ENCODE measurements around the gene OSGIN1.
A peak's percentile ranks its signal among the peaks of the same experiment; 100 is the strongest.
"Not testable (repeated sequence)": the region's sequence is repeated elsewhere in the genome, so short reads cannot be mapped to it uniquely, and the experiment has no call there.

Gene OSGIN1

DNA sequence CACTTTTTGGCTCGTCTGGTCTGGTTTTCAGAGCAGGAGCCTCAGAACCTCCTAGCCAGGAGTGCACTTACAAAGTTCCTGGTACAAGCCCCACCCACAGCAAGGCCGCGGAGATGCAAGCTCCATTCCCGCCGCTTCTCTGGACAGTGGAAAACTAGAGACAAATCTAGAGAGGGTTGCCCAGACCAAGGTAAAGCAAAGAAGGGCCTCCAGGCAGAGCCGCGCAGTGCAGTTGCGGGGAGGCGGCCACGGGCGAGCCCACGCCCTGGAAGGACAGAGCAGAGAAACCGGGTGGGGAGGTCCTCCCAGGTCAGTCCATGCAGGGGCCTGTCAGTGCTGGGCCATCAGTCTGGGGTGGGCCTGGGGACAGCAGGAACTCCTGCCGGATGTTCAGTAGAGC lies 11.0 kb upstream of the OSGIN1 start:
- no peak for DNase-seq

DNA sequence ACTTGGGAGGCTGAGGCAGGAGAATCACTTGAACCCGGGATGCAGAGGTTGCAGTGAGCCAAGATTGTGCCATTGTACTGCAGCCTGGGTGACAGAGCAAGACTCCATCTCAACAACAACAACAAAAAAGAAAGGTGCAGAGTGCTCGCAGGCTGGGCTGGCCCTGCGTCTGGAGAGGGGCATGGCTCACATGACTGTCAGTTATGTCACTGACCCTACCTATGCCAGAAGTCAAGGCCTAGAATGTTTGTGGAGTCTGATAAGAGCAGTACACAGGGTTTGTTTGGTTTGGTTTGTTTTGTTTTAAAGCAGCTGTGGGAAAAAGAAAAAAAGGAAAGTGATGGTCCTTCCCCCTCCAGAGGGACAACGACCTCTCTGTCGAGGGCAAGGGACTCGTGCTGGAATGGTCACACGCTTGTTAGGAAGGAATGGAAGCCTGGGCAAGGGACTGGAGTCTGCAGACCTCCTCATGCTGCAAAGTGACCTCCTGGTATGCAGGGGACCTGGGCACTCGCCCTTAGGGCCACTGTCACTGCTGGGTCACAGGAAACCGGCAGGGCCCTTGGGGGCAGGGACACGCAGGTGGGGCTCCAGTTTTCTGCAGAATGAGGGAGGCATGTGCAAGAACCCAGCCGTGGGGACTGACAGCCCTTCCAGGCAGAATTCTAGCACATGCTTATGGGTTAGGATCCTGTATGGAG lies 10.1 kb upstream of the OSGIN1 start:
- no peak for DNase-seq

DNA sequence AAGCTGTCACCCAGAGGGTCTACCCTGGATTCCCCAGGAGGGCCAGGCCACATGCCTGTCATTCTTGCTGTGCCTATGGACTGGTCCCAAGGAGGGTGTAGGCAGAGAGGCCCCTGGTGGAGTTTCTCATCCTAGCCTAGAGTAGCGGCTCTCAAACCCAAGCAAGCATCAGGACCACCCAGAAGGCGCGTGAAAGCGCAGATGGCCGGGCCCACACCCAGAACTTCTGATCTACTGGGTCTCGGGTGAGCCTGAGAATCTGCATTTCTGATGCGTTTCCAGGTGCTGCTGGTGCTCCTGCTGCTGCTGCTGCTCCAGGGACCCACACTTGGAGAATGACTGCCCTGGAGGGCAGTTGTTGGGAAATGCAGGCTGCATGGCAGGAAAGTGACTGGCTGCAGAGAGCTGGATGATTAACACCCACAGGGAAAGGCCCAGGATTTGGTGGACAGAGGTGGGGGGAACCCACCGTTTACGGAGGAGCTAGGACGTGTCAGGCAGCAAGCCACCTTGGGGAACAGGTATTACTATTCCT lies 9.5 kb upstream of the OSGIN1 start:
- no peak for DNase-seq

DNA sequence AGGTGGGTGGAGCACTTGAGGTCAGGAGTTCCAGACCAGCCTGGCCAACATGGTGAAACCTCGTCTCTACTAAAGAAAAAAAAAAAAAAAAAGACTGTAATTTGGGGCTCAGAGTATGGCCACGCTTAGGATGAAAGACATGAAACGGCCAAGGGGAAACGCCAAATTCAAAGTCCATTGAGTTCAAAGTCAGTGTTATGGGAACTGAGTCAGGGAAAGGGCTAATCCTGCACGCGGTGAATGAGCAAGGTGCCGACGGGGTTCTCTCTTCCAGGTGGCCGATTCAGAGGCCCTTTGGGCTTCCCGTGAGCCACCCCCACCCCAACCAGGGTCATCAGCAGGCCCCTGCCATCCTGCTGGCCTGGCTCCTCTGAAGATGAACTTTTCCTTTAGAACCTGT lies 7.5 kb upstream of the OSGIN1 start:
- DNase-seq, result no peak

DNA sequence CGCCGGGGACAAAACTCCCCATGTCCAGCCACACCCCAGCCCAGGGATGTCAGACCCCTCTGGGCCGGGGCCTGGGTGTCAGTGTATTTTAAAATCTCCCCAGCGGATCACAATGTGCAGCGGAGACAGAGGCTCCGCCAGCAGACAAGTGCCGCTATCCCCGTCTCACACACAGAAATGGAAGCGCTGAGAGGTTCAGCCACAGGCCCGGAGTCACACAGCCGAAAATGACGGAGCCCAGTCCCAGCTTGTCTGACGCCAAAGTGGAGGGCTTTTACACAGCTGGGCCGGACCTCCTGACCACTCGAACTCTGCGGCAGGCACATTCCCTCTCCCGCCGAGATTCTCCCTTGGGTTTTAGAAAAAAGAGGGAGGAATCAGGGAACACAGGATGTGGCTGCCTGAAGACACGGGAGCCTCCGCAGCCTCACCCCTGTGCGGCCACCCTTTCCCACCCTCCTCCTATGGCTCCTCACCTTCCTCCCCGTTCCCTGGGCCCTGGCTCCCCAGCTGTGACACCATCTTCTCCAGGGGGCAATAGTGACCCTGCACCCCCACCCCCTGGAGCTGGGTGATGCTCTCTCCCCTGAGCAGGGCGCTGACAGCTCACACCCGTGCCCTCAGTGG lies 6.8 kb upstream of the OSGIN1 start:
- no peak for DNase-seq

DNA sequence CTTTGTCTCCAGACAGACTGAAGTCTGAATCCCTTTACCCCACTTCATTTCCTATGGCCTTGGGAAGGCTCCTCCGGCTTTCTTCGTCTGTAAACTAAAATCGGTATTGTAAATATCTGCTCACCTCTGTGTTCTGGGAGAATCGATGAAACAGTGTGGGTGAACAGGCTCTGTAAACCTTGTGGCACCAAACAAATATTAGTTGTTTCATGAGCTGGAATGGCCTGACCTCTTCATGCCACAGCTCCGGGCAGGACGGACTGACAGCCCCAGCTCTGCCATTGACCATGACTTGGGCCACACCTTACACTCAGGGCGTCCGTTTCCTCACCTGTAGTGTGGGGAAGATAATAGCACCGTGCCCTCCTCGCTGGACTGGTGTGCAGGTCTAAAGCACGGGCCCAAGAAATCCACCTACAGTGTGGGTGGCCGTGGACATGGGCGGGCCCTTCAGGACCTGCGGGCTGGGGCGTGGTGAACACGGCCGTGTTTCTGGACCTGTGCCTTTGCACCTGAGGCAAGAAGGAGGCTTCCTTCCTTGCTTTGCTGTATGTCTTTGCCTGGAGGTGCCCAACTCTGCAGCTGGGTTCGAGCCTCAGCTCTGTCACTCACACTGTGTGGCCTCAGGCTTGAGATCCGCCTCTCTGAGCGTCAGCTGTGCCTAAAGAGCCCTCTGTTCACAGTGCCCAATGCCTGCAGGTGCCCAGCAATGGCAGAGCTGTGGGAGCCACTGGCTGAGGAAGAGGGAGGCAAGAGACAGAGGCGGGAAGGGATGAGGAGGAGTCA lies 6.1 kb upstream of the OSGIN1 start:
- DNase-seq, result no peak

DNA sequence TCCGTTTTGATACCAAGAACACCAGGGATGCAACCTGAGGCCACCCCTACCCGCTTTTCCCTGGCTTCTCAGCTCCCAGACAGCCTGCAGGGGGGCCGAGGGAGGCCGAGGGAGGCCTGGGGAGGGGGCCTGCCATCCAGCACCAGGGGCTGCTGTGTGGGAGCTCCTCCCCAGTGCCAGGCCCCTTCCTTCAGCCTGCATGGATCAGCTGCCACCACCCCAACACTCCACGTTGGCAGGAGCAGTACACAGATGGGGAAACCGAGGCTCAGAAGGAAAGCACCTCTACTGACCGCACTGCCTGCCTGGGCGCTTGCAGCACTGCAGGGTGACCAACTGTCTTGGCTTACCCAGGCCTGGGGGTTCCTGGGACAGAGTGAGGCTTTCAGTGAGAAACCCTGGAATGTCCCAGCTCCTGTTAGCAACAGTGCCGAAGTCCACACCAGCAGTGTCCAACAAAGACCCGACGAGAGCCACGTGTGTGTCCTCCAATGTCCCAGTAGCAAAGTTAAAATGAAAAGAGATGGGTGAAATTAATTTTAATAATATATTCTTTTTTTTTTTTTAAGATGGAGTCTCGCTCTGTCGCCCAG lies 5.3 kb upstream of the OSGIN1 start:
- no peak for DNase-seq

DNA sequence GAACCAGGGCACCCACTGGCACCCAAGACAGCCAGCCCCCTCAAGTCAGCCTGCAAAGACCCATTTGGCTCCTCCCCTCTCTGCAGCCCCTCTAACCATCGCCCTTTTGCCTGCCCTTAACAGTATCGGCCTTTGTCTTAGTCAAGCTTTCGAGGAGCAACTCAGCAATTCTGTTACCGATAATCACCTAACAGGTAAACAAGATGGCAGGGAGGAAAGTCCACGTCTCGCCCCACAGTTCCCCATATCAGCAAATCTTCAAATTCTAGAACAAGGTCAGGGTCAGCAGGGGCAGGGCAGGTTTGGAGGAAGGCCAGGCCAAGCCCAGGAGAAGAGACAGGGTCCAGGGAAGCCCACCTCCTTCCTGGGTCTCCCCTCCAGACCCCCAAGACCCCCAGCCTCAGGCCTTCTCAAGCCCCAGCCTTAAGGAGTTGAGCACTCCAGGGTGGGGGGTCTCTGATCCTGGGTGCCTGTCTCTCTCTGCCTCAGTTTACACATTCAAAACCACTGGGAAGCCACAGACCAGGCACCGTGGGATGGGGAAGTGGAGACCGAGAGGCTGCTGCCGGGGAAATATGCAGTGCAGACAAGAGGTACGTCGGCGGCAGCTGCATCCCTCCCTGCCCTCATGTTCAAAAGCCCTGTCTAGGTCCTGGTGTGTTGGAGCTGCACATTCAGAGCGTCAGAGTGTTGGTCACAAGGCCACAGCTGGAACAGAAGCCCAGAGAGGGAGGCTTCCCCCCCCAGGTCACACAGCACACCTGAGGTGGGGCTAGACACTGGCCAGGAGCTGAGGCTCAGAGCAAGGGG lies 3.9 kb upstream of the OSGIN1 start:
- DNase-seq, result no peak

DNA sequence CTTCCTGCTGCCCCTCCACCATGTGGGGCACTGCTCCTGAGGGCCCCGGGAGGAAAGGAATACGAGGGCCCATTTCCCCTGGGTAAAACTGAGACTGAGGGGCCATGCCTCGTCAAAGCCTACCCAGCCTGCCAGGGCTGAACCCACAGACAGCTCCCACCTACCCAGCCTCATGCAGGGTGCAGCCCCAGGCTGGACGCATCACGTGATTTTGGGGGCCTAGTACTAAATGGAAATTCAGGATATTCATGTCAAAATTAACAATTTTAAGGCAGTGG lies 3.4 kb upstream of the OSGIN1 start:
- no peak for DNase-seq

DNA sequence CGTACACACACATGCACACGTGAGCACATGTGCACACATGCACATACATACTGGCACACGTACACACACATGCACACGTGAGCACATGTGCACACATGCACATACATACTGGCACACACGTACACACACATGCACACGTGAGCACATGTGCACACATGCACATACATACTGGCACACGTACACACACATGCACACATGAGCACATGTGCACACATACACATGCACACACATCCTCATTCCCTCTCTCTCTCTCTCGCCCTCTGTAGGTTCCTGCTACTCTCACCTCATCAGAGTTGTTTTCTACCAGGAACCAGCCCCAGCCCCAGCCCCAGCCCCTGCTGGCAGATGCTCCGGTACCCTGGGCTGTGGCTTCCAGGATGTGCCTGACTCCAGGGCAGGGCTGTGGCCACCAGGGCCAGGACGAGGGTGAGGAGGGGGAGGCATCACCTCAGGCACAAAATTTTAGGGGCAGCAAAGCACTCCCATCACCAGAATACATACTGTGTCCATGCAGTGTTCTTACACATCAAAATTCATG lies 2.1 kb upstream of the OSGIN1 start:
- DNase-seq, result not testable (repeated sequence)

DNA sequence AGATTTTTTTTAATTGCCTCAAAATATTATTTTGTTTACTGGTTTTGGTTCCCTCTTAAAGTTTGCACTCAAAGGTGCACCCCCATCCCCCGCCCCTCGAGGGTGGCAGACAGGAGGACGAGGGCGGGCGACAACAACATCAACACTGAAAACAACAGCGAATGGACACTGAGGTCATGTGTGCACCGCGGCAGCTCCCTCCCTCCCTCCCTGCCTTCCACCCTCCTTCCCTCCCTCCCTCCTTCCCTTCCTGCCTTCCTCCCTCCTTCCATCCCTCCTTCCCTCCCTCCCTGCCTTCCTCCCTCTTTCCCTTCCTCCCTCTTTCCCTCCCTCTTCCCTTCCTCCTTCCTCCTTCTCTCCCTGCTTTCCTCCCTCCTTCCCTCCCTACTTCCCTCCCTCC lies 1.5 kb upstream of the OSGIN1 start:
- DNase-seq, result no peak

DNA sequence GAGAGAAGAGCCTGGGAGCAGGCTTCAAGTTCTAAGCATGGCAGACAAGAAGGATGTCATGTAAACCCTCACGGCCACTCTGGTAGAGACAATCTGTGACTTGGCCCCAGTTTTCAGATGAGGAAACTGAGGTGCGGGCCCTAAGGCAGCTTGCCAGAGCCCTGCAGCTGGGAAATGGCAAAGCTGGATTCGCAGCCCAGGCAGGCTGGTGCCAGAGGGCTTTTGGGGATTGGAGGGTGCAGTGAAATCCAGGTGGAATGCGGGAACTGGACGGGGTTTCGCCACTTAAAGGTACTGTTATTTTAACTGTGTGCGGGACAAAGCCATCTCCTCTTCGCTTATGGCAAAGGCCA lies 477 bp upstream of the OSGIN1 start:
- DNase-seq, result no peak

DNA sequence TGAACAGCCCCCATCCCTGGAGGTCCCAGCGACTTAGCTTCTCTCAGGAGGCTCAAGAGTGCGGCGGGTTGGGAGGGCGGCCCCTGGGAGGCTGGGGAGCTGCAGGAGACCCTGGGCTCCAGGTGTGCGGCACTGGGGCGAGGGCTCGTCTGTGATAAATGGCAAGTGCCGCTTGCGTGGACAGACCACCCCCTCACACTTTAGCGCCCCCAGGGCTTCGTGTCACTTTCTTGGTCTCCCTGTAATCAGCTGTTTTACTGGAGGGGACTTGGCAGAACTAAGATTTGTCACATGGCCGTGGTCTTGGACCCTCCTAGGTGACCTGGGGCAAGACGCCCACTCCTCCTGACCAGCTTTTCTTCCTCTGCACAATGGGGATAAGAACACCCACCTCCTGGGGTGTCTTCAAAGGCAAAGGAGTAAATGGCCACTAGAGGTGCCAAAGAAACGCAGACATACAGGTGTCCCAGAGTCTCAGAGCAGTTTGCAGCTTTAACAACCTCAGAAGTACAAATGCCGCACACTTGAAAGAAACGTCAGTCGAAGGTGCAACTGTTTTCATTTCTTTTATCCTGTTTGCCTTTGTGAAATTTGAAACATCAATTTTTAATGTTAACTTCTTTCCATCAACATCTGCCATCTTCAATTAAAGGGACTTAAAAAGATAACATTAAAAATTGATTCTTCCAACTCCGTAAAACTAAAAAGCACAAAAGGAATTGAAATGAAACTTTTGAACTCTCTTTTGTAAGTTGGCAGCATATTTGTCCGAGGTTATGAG lies 946 bp downstream of the OSGIN1 start:
- DNase-seq, result peak in 1 of 2 experiments; percentile 71

DNA sequence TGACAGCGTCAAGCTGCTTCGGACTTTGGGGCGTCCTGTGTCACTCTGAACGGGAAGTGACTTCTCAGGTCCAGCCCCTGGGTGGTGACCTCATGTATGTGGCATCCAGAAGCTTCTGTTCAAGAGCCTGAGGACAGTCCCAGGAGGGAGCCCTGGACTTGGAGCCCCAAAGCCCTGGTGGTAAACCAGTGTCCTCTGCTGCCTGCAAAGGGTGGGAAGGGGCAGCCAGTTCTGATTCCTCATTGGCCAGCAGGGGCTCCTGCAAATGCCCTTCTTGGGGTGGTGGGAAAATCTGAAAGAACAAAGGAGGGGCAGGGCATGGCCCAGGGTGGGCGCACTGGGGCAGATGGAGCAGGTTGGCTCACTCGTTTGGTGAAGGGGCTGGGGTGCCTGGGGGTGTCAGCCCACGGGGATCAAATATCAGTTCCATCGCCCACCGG lies 1.6 kb downstream of the OSGIN1 start:
- DNase-seq, result peak; percentile 47 to 64

DNA sequence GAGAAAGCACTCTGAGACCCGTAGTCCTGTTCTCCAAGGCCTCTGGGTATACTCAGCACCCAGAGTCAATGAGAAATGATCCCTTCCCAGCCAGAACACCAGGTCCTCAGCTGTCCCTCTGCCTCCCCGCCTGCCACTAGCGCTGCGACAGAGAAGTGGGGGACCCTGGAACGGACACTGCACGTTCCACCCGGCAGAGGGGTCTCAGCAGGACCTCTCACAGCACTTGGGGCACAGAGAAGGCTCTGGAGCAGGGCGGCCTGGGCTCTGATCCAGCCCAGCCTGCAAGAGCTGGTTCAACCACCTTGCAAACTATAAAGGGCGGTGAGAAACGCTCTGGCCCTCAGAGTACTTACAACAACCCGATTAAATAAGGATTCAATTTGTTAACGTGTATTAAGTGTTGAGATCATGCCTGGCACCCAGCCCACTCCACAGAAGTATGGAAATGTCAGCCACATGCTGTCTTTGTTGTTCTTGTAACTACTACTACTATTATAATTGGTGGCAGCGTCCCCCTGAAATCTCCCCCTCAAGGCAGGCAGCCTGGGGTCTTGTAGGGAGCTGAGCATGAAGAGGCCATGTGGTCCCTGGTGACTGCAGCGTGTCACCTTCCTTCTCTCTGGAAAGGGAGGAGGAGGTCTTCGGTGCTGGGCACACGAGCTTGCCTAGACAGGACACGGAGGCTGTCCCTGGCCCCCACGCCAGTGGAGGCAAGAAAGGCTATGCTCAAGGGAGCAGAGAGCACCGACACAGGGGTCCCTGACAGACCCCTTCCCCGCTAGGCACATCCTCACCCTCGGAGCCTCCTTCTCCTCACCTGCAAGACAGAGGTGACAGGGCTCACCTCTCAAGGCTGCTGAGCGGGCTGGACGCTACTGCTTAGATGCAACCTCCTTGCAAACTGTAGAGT lies 2.4 kb downstream of the OSGIN1 start:
- no peak for DNase-seq

DNA sequence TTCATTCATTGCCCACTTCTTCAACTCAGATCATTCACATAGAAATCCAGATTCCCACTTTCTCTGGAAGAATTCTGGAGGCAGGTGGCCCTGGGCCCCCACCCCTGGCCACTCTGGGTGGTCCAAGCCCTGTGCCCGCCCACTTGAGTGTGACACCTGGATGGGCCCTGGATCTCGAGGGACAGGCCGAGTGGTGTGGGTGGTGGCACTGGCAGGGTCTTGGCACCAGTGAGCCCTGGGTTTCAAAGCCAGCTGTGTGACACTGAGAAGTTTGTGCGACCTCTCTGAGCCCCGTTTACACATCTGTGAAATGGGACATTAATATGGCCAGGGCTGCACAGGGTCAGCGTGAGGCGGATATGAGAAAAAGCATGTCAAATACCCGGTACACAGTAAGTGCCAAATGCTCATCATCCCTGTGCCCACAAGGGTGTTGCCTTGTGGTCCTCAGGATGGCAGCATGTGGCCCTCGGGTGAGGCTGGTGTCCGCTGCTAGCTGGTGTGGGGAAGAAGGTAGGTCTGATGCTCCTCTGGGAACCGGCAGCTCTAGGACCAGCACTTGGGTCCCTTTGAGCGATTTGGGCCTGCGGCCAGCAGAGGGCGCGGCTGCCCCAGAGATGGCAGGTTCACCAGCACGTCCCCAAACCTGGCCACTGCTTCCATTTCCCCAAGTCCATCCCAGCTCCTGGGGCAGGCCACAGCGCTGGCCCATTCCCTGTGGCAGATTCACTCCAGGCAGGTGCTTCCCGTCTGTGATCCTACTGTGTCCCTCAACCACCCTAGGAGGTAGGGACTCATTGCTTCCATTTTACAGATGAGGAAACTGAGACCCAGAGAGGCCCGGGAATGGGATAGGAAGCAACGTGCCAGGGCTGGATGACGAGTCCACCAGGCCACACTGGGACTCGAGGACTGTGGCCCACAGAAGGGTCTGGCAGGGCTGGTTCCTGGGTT lies 3.6 kb downstream of the OSGIN1 start:
- DNase-seq, result peak; percentile 12 to 69

DNA sequence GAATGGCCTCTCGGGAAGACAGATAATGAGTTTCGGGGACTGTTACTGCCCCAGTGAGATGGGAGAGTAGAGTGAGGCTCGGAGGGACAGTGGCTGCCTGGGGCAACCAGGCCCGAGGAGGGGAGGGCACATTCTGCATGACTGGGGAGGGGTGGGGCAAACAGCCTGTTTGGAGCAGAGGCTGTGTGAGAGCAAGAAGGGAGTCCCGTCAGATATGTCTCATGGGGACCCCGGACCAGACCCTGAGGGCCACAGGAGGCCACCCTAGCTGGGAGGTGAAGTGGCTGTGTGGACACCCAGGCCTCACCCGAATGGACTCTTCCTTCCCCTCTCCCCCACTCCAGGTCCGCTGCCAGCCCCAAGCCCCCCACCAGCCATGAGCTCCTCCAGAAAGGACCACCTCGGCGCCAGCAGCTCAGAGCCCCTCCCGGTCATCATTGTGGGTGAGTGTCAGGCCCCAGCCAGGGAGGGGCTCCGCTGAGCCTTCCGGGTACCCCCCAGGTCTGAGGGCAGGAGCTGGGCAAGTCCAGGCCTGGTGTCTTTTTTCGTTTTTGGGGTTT lies 4.3 kb downstream of the OSGIN1 start:
- DNase-seq, result no peak

DNA sequence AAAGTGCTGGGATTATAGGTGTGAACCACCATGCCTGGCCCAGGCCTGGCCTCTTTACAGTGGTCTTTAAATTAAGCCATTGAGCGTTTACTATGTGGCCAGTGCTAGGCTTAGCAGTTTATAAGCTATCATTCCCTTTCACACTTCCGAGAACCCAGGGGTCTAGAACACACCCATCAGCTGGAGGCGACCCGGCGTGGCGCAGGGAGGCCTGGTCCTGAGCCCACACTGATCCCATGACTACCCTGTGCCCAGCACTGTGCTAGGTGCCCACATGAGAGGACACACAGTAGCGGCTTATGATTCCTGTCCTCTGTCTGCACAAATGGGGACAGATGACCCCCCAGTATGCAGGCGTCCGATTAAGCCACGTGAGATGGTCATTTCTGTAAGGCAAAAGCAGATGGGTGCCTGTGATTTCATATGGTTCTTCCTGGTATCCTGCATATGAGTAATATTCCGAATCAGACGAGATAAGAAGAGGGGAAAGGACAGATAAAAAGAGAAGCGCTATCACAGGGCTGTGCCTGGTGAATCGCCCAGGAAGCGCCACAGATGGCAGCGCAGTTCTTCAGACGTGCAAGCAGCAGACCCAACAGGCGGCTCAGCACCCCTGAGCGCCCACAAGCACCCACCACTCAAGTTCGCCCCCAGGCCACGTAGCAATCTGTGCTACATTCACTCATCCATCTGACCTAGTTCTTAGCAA lies 5.3 kb downstream of the OSGIN1 start:
- DNase-seq, result no peak

Measured in SW 1271 (cell line).